ENCODE data around the gene IVL. TPM values are rescaled to one million over a fixed set of nuclear protein-coding genes. Genes with fewer than 3 reads are reported as not detected.

Gene IVL
- total RNA-seq = not detected in 2 replicates

GRCh38 chr1:152907686-152908601 lies at the start of gene IVL:
TSS of gene IVL (plus strand) at chr1:152908546. CDS start at chr1:152909798, 1,252 bp downstream.

GRCh38 chr1:152859696-152860095 lies 48.6 kb upstream of the IVL start, which contains the start of gene LCE7A:
TSS of gene LCE7A (plus strand) at chr1:152859996. CDS start at chr1:152860698, 702 bp downstream.

GRCh38 chr1:152878042-152878441 lies 30.3 kb upstream of the IVL start, which contains the start of gene SMCP:
TSS of gene SMCP (plus strand) at chr1:152878322. CDS start at chr1:152884423, 6,101 bp downstream.

GRCh38 chr1:152946651-152947256 lies 38.4 kb downstream of the IVL start, which contains the start of gene SPRR5:
TSS of gene SPRR5 (plus strand) at chr1:152947206. CDS start at chr1:152948555, 1,349 bp downstream.

Other genes with a start within 250 kb of the IVL start
- gene LCE2D, start 245.2 kb upstream of the IVL start, total RNA-seq = not detected in 2 replicates
- gene LCE2C, start 233.3 kb upstream of the IVL start, total RNA-seq = not detected in 2 replicates
- not detected in 2 replicates for gene LCE2B, start 222.4 kb upstream of the IVL start, total RNA-seq
- not detected in 2 replicates for gene LCE2A, start 210.2 kb upstream of the IVL start, total RNA-seq
- not detected in 2 replicates for gene LCE4A, start 200.4 kb upstream of the IVL start, total RNA-seq
- gene KPRP, start 150.5 kb upstream of the IVL start, total RNA-seq = not detected in 2 replicates
- gene LCE1F, start 133.4 kb upstream of the IVL start, total RNA-seq = not detected in 2 replicates
- gene LCE1E, start 122.3 kb upstream of the IVL start, total RNA-seq = not detected in 2 replicates
- not detected in 2 replicates for gene LCE1D, start 111.8 kb upstream of the IVL start, total RNA-seq
- gene LCE1C, start 101.9 kb upstream of the IVL start, total RNA-seq = not detected in 2 replicates
- not detected in 2 replicates for gene LCE1B, start 96.6 kb upstream of the IVL start, total RNA-seq
- gene LCE1A, start 81.1 kb upstream of the IVL start, total RNA-seq = not detected in 2 replicates
- gene LCE6A, start 65.7 kb upstream of the IVL start, total RNA-seq = not detected in 2 replicates
- gene LCE7A, start 48.5 kb upstream of the IVL start, total RNA-seq = not detected in 2 replicates
- gene SMCP, start 30.2 kb upstream of the IVL start, total RNA-seq = not detected in 2 replicates
- not detected in 2 replicates for gene SPRR5, start 38.7 kb downstream of the IVL start, total RNA-seq
- gene SPRR4, start 62.1 kb downstream of the IVL start, total RNA-seq = not detected in 2 replicates
- gene SPRR1A, start 75.5 kb downstream of the IVL start, total RNA-seq = not detected in 2 replicates
- gene SPRR3, start 93.2 kb downstream of the IVL start, total RNA-seq = not detected in 2 replicates
- gene SPRR1B, start 122.7 kb downstream of the IVL start, total RNA-seq = not detected in 2 replicates
- gene SPRR2D, start 132.6 kb downstream of the IVL start, total RNA-seq = not detected in 2 replicates
- gene SPRR2A, start 149.0 kb downstream of the IVL start, total RNA-seq = not detected in 2 replicates
- gene SPRR2B, start 163.1 kb downstream of the IVL start, total RNA-seq = not detected in 2 replicates
- not detected in 2 replicates for gene SPRR2E, start 186.0 kb downstream of the IVL start, total RNA-seq
- gene SPRR2F, start 205.0 kb downstream of the IVL start, total RNA-seq = not detected in 2 replicates
- gene SPRR2G, start 242.3 kb downstream of the IVL start, total RNA-seq = not detected in 2 replicates

All from cardiac atrium fibroblast (primary cell).